Stimulated activated CD4-positive, alpha-beta T cell treated with anti-CD3 and anti-CD28 coated beads, Interleukin-4, amount 100 ng/mL, for 24 hours (primary cell): ENCODE data around the gene ADIG.

Source experiments
- DNase-seq: peaks from one replicate; pipeline ENCODE4 v3.0.0-alpha.2; 2020

Gene ADIG

DNA sequence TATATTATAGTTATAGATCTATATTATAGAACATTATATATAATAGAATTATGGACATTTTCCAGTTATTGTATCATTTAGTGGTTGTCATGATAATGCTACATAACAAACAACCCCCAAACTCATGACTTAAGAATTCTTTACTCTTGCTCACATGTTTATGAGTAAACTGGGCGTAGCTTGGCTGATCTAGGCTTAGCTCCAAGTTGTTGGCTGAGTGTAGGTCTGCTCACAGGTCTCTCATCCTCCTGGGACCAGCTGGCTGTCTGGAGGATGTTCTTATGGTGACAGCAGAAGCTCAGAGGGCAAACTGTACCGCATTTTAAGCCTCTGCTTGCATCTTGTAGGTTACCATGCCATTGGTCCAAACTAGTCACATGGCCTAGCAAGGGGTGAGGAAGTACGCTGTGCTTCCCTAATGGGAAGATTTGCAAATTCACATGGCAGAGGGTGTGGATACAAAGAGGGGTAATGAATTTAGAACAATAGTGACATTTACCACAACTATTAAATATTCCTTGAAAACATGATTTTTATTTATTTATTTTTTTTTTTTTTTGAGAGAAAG is 54.8 kb downstream of the ADIG start:
- no peak for DNase-seq
